Adrenal gland (tissue), 12 donors: ENCODE data around the gene RPTOR. TPM values are rescaled to one million over a fixed set of nuclear protein-coding genes. Genes with fewer than 3 reads are reported as not detected.
A peak's percentile ranks its signal among the peaks of the same experiment; 100 is the strongest.

Source experiments
- DNase-seq, 7 donors: peaks; one replicate each; pipeline ENCODE4 v3.0.0-alpha.2; 2019 to 2020
- H3K27ac ChIP-seq, 5 donors: fragments of 200-600 bp; sonication (generic) in 4 of 5; 1 replicate in 3 of 5; 2 replicates in 2 of 5; pipeline versions ENCODE4 v1.5.1 to v1.8.0; 2016 to 2020; ENCODE audit warnings: mild to moderate bottlenecking in 1 of 5
- H3K27me3 ChIP-seq: fragments of 200-600 bp; 2 replicates; pipeline ENCODE4 v1.8.0; 2021
- H3K36me3 ChIP-seq, 2 donors: fragments of 200-600 bp; replicated peaks in 1 of 2; 1 replicate in 1 of 2; 2 replicates in 1 of 2; pipeline versions ENCODE4 v1.5.1 to v1.8.0; 2018 to 2022
- H3K4me1 ChIP-seq, 2 donors: fragments of 200-600 bp; replicated peaks in 1 of 2; 1 replicate in 1 of 2; 2 replicates in 1 of 2; pipeline versions ENCODE4 v1.5.1 to v1.8.0; 2018 to 2021
- H3K4me3 ChIP-seq, 4 donors: fragments of 200-600 bp; sonication (generic) in 3 of 4; one replicate each; pipeline ENCODE4 v1.5.1; 2016 to 2018
- H3K9me3 ChIP-seq, 3 donors: fragments of 200-600 bp; sonication (generic) in 1 of 3; replicated peaks in 1 of 3; 1 replicate in 2 of 3; 2 replicates in 1 of 3; pipeline versions ENCODE4 v1.5.1 to v1.8.0; 2016 to 2021
- CTCF ChIP-seq, 6 experiments: fragments of 450-650 bp in 4 of 6; fragments of 200-600 bp in 2 of 6; sonication (generic) in 1 of 6; IDR thresholded peaks; 1 replicate in 5 of 6; 2 replicates in 1 of 6; pipeline versions ENCODE4 v1.5.1 to v1.8.0; 2016 to 2021; ENCODE audit warnings: antibody characterized with exemption in 6 of 6, mild to moderate bottlenecking in 2 of 6, moderate library complexity in 1 of 6
- POLR2A ChIP-seq, 2 donors: fragments of 450-650 bp; IDR thresholded peaks; one replicate each; pipeline ENCODE4 v1.6.1; 2017; ENCODE audit warnings: antibody characterized with exemption in 2 of 2, mild to moderate bottlenecking in 2 of 2, moderate library complexity in 1 of 2
- WGBS, 4 donors: extraction: QIAGEN DNeasy Blood & Tissue Kit in 2 of 4; methylation state at CpG; one replicate each; pipeline versions ENCODE4 v1.1.5 to v1.1.7; 2013 to 2017; 5-methylcytosine and 5-hydroxymethylcytosine counted together
- intact Hi-C, 2 donors: fragments of 100-400 bp; cut with DNase I; formaldehyde crosslinking; loops; one replicate each; pipeline versions ENCODE4 v1.14.1 to v1.15.0; 2022 to 2023
- polyA plus RNA-seq, 3 donors: library from polyadenylated mRNA; stranded (reverse); fragments of 200-250 nt in 2 of 3; fragments of 350-450 nt in 1 of 3; fragmentation: Illumina TruSeq in 1 of 3; extraction: RNeasy Lipid Tissue Mini Kit (QIAGEN cat#74804) in 1 of 3; gene quantifications; one replicate each; pipeline ENCODE4 v1.2.3, GENCODE V29; 2013 to 2014
- total RNA-seq, 9 donors: library from RNA; depleted of rRNA in 4 of 9; stranded (reverse); fragments of >200 nt in 4 of 9; fragments of 120-200 nt in 1 of 9; fragmentation: NEBNext Ultra II Directional in 1 of 9; extraction: Animal tissue kit (Norgen Biotek cat#: 25700) in 1 of 9; gene quantifications; one replicate each; pipeline versions ENCODE4 v1.1.0 to v1.2.4, GENCODE V29; 2013 to 2023
- donor health status: healthy with polysubstance abuse.
- donor health status: Bipolar disorder and iron deficiency.
- donor health status: DM: yes; HTN: yes; CAD: no.
- donor health status: DM: no; HTN: no; CAD: no.
- donor health status: DM: no; HTN: no; CAD: no.
- donor health status: DM: yes; HTN: yes; CAD: no.

RPTOR gene
- total and polyA plus RNA-seq, 12 donors = 9.7 to 53.3 (median 29.7) TPM

DNA sequence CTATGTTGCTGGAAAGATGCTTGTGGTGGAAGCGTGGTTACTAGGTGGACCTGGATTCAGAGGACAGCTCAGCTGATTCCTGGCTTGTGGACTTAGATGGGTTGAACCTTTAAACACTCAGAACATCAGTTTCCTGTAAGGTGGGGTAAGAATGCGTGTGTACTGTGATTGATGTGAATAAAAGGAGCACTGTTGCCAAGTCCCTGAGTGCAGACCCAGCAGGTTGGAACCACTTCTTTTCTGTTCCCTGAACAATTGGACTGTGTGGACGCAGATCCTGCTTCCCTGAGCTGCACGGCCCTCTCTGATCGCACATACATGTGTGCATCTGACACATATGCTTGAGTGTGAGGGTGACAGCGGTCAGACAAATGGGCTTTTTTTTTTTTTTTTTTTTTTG is 37.5 kb downstream of the RPTOR start:
- no peak overlapping the region for H3K4me3 ChIP-seq
- H3K27me3 ChIP-seq = no peaks in the 10 kb centered on the region
- intact Hi-C loops = no loop called here
- H3K36me3 ChIP-seq = no peaks in the 10 kb centered on the region
- no peak overlapping the region for H3K27ac ChIP-seq
- WGBS, 4 donors = 78 to 95% (median 84%) methylated on average over 5 to 6 of the region's 6 CpGs
- H3K9me3 ChIP-seq = no peaks in the 10 kb centered on the region
- no peak for DNase-seq
- H3K4me1 ChIP-seq = no peaks in the 10 kb centered on the region
- TF ChIP-seq POLR2A (IDR thresholded peaks at IDR 0.05) (no peak), CTCF (IDR thresholded peaks at IDR 0.05) (no peak)

DNA sequence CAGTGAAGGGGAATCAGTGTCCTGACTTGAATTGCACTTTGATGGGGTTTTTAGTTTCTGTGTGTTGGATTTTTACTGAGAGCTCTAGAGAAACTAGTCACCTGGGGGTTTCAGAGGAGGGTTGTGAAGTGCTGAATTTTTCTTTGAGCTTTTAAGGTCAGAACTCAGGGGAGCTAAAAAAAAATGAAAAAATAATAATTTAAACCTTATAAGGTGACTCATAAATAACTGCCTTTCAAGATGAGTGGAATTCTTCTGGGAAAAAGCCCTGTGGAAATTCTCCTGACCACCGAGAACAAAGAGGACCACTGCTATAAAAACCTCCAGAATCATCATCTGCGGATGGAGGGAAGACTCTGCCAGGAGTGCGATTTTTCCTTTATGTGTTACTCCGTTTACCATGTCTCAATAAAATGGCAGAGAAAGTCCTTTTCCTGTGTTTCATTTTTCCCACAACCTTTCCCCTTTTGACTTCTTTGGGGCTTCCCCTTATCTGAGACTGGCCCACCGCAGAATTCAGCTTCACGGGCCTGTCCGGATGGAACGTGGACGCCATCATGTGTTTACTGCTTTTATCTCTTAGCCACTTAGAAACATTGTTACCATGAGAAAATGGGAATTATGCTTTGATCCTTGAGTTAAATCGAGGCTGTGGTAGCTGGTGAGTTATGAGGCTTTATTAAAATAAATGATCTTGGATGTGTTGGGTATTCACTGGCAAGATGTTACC is 39.7 kb downstream of the RPTOR start:
- WGBS, 4 donors = 83 to 90% (median 87%) methylated on average over 10 of the region's 10 CpGs

DNA sequence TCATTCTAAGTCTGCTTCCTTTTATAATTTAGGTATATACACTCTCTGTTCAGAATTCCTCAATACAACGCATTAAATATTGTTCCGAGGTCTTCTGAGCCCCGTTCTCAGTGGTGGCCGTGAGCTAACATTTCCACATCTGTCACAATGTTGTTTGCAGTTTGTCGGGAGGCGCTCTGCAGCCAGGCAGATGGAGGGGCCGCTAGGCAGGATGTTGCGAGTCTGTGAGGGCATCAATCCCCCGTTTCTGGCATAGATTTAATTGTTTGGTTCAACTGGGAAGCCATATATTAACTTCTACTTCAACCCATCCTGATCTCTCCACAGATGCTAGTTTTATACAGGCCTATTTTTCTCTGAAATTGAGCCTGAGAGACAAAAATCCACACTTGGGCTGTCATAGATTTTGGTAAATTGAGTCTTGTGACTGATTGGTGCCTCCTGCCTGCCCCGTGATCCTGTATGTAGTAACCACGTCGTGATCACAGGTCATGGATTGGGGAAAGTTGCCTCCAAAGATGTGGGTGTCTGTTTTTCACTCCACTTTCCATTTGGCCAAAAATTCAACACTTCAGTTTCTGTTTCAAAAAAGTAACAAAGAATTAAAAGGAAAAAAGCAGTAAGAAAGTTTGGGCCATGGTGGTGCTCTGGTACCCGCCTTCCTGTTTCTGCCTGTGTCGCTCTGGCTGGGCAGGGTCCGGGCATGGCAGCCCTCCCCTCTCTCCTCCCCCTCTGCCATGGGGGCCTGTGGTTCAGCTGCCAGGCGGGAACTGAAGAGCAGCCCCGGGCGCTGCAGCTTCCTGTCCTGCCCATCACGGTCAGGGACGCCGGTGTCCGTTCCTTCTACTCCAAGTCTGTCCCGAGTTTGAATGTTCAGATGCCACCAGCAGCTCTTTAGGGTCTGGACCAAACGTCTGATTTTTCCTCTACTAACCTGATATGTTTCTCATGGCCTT is 41.5 kb downstream of the RPTOR start:
- Histone ChIP-seq H3K36me3 (no peaks in the 10 kb centered on the region), H3K4me3 (no peak overlapping the region), H3K27me3 (no peaks in the 10 kb centered on the region), H3K27ac (peak overlapping the region in 3 of 5 donors; percentile 27 to 79 (median 72)), H3K9me3 (no peaks in the 10 kb centered on the region), H3K4me1 (peaks cover 0 to 11% of the 10 kb centered on the region in 2 donors)
- intact Hi-C loops = no loop called here
- WGBS, 4 donors = 67 to 80% (median 72%) methylated on average over 24 of the region's 24 CpGs
- TF ChIP-seq CTCF (IDR thresholded peaks at IDR 0.05) = no peak
- no peak for TF ChIP-seq POLR2A (IDR thresholded peaks at IDR 0.05)
- no peak for DNase-seq

More for the DNA sequence above, 39.7 kb downstream of the RPTOR start:
- H3K27me3 ChIP-seq = no peaks in the 10 kb centered on the region
- no peak for TF ChIP-seq POLR2A (IDR thresholded peaks at IDR 0.05)
- TF ChIP-seq CTCF (IDR thresholded peaks at IDR 0.05) = no peak
- H3K27ac ChIP-seq = no peak overlapping the region
- H3K4me1 ChIP-seq = peaks cover 0 to 3% of the 10 kb centered on the region in 2 donors
- no peaks in the 10 kb centered on the region for H3K9me3 ChIP-seq
- no peaks in the 10 kb centered on the region for H3K36me3 ChIP-seq
- DNase-seq = no peak
- H3K4me3 ChIP-seq = no peak overlapping the region
- intact Hi-C loops = no loop called here

GRCh38 chr17:80586846-80587228 is 42.2 kb downstream of the RPTOR start:
- Histone ChIP-seq H3K36me3 (no peaks in the 10 kb centered on the region), H3K4me1 (peaks cover 0 to 12% of the 10 kb centered on the region in 2 donors), H3K27ac (peak overlapping the region in 2 of 5 donors; percentile 72 to 79), H3K27me3 (no peaks in the 10 kb centered on the region), H3K4me3 (no peak overlapping the region), H3K9me3 (no peaks in the 10 kb centered on the region)
- peak in 5 of 7 donors; percentile 17 to 77 (median 52) for DNase-seq
- TF ChIP-seq POLR2A (IDR thresholded peaks at IDR 0.05) (no peak), CTCF (IDR thresholded peaks at IDR 0.05) (no peak)
- WGBS, 4 donors = 78 to 85% (median 80%) methylated on average over 25 of the region's 25 CpGs
- intact Hi-C loops = no loop called here
